A549 treated with CORT108297 at 1 μM for 4 hours (cell line): Measurements from ENCODE around the gene SLC26A8. TPM values are rescaled to one million over a fixed set of nuclear protein-coding genes. Genes with fewer than 3 reads are reported as not detected.

ENCODE experiments used
- total RNA-seq: library from RNA; stranded (reverse); fragments of 200-300 nt; extraction: Qiagen RNA extraction; gene quantifications from 5 replicates; pipeline ENCODE4 v1.2.3, GENCODE V29; 2022

The SLC26A8 gene
- not detected in 5 replicates for total RNA-seq

GRCh38 chr6:36023996-36024795 lies at the start of gene SLC26A8:
Gene SLC26A8 (minus strand): TSS chr6:36024641. CDS start chr6:36019707, 4,934 bp downstream.

GRCh38 chr6:36027501-36028087 lies 3.2 kb upstream of the SLC26A8 start, which contains the start of gene MAPK14:
Gene MAPK14 (plus strand): TSS chr6:36027808. CDS start chr6:36028158, 350 bp downstream.

GRCh38 chr6:35920793-35921732 lies 103.4 kb downstream of the SLC26A8 start, which contains the start of gene SRPK1:
Gene SRPK1 (minus strand): TSS chr6:35921098. CDS start chr6:35921056, 42 bp downstream.

Other genes with a start within 250 kb of the SLC26A8 start
- 0.70 to 1.2 TPM (median 0.80 TPM) in 5 replicates for gene CLPSL2, start 248.0 kb downstream of the SLC26A8 start, total RNA-seq
- not detected in 5 replicates for gene CLPSL1, start 243.6 kb downstream of the SLC26A8 start, total RNA-seq
- not detected in 5 replicates for gene CLPS, start 227.3 kb downstream of the SLC26A8 start, total RNA-seq
- 0.20 to 0.23 TPM in 2 of 5 replicates, not detected in the others for gene LHFPL5, start 219.3 kb downstream of the SLC26A8 start, total RNA-seq
- gene SRPK1, start 103.5 kb downstream of the SLC26A8 start, total RNA-seq: 26.8 to 48.8 TPM (median 32.4 TPM) in 5 replicates
- gene MAPK14, start 3.2 kb upstream of the SLC26A8 start, total RNA-seq: 23.0 to 28.2 TPM (median 25.7 TPM) in 5 replicates
- 0.55 to 1.3 TPM (median 0.73 TPM) in 5 replicates for gene MAPK13, start 105.9 kb upstream of the SLC26A8 start, total RNA-seq
- gene BRPF3, start 172.1 kb upstream of the SLC26A8 start, total RNA-seq: 10.1 to 12.0 TPM (median 10.4 TPM) in 5 replicates
- not detected in 5 replicates for gene PNPLA1, start 245.4 kb upstream of the SLC26A8 start, total RNA-seq